IPS-NIHi7 (cell line): ENCODE measurements around the gene CCL16.

Experiments
- DNase-seq: peaks from one replicate; pipeline ENCODE4 v3.0.0; 2012; ENCODE audit warnings: mixed read lengths; ENCODE audit errors: extremely low spot score

The CCL16 gene

GRCh38 chr17:35986643-35987042 lies 5.3 kb upstream of the CCL16 start, which contains the start of gene CCL14:
CCL14 (minus strand) TSS chr17:35986729; CDS start chr17:35986649, 80 bp downstream.
- no peak for DNase-seq

- no peak for DNase-seq
Observed at GRCh38 chr17:35984140-35984539, 2.8 kb upstream of the CCL16 start.

- no peak for DNase-seq
Observed at GRCh38 chr17:35982409-35983191, 1.3 kb upstream of the CCL16 start.

GRCh38 chr17:35981908-35982330 lies 622 bp upstream of the CCL16 start:
- peak; percentile 48 for DNase-seq

GRCh38 chr17:35978346-35978745 lies 3.0 kb downstream of the CCL16 start:
- no peak for DNase-seq

- no peak for DNase-seq
Observed at GRCh38 chr17:35977509-35977908, 3.8 kb downstream of the CCL16 start.

- DNase-seq, result no peak
Observed at GRCh38 chr17:35973333-35974260, 7.7 kb downstream of the CCL16 start.

- DNase-seq, result no peak
Observed at GRCh38 chr17:35972945-35973332, 8.4 kb downstream of the CCL16 start.

GRCh38 chr17:35972535-35972934 lies 8.8 kb downstream of the CCL16 start:
- DNase-seq, result no peak

- DNase-seq, result no peak
Observed at GRCh38 chr17:35972066-35972465, 9.2 kb downstream of the CCL16 start.

GRCh38 chr17:35969558-35970380 lies 11.5 kb downstream of the CCL16 start:
- peak; percentile 78 for DNase-seq

- DNase-seq, result no peak
Observed at GRCh38 chr17:35968520-35969054, 12.7 kb downstream of the CCL16 start.

GRCh38 chr17:35965272-35965671 lies 16.0 kb downstream of the CCL16 start:
- no peak for DNase-seq

GRCh38 chr17:35963663-35964062 lies 17.6 kb downstream of the CCL16 start:
- no peak for DNase-seq

- no peak for DNase-seq
Observed at GRCh38 chr17:35953720-35954119, 27.6 kb downstream of the CCL16 start.

GRCh38 chr17:35949401-35949800 lies 31.9 kb downstream of the CCL16 start:
- DNase-seq, result no peak

- no peak for DNase-seq
Observed at GRCh38 chr17:35948092-35948491, 33.2 kb downstream of the CCL16 start.

GRCh38 chr17:35947156-35947585 lies 34.1 kb downstream of the CCL16 start:
- peak; percentile 61 for DNase-seq

- no peak for DNase-seq
Observed at GRCh38 chr17:35944151-35944550, 37.1 kb downstream of the CCL16 start.

- DNase-seq, result no peak
Observed at GRCh38 chr17:35943537-35943936, 37.8 kb downstream of the CCL16 start, which contains the start of gene LYZL6. LYZL6 (minus strand) TSS chr17:35943713; CDS start chr17:35939356, 4,357 bp downstream.

GRCh38 chr17:35942588-35943186 lies 38.6 kb downstream of the CCL16 start:
- no peak for DNase-seq
